Skin of body (tissue), 2 donors: ENCODE data around the gene LMO4. TPM values are rescaled to one million over a fixed set of nuclear protein-coding genes. Genes with fewer than 3 reads are reported as not detected.

Source experiments
- DNase-seq: peaks from one replicate; lab custom pipeline; 2025; lab: John Stamatoyannopoulos, UW
- total RNA-seq: library from RNA; depleted of rRNA; stranded (reverse); fragments of >200 nt; gene quantifications from one replicate; pipeline ENCODE4 v1.2.3, GENCODE V29; 2014

The LMO4 gene
- total RNA-seq, 1 donor from 2014 or later = 82.5 TPM

DNA sequence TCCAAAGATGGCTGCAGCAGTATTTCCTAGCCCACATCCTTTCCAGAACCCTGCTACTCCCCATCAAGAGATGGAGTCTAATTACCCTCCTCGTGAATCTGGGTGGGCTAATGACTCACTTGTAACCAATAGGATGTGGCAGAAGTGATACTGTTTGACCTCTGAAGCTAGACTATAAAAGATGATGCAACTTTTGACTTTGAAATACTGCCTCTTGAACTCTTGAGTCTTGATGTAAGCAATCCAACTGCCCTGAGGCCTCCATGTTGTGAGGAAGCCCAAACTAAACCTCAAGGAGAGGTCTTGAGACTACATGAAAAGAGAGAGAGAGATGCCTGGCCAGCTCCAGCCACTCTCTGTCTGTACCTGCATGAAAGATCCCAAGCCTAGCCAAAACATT, 29.5 kb downstream of the LMO4 start:
- no peak for DNase-seq

DNA sequence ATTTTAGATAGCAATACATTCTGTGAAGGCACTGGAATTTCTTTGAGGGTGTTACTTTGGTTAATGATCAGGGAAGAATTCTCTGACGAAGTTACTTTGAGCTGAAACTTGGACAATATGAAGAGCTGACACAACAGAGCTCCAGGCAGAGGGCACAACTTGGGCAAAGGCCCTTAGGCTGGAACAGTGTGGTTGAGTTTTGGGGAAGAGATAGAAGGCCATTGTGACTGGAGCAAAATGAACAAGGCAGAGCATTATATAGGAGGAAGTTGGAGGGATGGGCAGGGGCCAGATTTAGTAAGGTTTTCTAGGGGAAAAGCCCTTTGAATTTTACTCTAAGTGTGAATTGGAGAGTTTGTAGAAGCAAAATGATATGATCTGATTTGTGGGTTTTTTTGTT, 30.9 kb downstream of the LMO4 start:
- no peak for DNase-seq

DNA sequence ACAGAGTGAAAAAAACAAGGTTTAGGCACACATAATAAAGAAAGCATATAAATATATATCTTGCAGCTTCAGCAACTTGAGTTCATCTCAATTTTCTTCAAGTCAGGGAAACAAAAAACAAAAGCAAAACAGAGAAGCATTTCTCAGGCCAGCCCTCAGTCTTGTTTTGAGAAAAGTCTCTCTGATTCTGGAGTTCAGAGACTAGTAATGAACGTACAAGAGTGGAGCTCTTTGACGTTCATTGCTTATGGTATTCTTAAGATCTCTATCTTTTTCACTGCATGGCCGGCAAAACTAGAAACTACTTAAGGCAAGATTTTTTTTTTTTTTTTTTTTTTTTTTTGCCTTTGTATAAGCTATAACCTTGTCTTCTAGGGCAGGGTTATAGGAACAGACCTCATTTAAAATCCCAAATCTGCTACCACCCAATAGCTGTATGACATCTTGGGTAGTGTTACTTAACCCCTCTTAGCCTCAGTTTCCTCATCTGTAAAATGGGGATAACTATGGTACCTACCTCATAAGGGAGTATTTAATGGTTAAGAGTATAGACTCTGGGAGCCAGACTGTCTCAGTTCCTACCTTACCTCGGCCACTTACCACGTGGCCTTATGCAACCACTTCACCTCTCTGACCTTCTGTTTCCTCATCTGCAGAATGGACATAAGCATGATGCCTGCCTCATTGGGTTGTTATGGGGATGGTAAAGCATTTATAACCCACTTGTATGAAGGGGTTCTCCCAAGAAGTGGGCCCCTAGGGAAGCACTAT, 33.6 kb downstream of the LMO4 start:
- no peak for DNase-seq

DNA sequence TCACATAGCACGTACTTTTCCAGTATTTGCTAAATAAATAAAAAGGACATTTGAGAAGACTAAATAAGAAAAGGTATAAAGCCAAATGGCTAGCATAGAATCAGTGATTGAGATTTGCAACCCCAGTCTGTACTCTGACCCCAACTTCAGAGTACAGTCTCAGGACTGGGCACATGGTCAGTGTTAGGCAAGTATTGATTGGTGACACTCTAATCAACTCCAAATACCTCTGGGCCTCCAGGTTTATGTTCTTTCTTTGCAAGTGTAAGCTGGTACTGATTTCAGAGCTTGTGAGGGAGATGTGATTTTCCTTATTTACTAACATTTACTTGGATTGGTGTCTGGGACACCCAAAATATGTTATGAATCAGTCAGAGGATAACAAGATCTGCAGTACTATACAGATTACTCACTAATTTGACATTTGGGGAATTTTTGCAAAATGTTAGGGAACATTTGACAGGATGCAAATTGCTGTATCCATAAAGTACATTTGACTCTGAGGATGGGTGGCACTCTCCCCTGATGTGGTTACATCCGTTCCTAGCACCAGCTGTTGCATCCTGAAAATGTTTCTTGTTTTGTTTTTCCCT, 34.2 kb downstream of the LMO4 start:
- DNase-seq = no peak

DNA sequence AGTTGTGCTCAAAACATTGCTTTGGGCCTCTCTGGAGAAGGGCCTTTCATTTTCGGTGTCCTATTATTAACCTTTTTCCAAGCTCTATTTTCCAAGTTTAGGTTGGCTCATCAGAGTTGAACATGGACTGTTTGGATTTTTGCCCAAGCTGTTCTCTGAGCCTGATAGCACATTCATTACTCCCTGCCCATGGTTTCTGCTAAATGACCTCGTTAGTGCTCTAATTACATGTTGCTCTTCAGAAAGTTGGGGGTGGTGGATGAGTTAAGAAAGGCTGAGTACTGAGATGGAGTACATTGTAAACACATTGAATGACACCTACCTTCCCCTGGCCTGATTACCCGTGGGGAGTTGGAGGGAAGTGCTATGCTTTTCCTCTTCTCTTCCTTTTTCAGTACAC, 38.9 kb downstream of the LMO4 start:
- no peak for DNase-seq

DNA sequence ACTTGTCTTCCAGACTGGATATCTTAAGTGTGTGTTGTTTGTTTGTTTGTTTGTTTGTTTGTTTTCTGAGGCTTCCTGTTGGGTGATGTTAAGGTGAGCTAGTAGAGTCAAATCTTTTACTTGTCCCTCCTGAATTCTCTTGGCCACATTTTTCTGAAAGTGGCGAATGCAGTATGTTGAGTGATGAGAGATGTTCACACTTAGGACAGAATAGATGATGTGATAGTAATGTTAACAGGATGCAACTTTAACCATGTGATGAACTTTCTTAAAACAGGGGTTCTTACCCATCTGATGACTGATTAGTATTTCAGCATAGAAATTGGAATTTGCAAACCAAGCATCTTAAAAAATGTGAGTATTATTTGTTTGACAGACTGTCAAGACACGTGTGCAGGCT, 40.2 kb downstream of the LMO4 start:
- no peak for DNase-seq

DNA sequence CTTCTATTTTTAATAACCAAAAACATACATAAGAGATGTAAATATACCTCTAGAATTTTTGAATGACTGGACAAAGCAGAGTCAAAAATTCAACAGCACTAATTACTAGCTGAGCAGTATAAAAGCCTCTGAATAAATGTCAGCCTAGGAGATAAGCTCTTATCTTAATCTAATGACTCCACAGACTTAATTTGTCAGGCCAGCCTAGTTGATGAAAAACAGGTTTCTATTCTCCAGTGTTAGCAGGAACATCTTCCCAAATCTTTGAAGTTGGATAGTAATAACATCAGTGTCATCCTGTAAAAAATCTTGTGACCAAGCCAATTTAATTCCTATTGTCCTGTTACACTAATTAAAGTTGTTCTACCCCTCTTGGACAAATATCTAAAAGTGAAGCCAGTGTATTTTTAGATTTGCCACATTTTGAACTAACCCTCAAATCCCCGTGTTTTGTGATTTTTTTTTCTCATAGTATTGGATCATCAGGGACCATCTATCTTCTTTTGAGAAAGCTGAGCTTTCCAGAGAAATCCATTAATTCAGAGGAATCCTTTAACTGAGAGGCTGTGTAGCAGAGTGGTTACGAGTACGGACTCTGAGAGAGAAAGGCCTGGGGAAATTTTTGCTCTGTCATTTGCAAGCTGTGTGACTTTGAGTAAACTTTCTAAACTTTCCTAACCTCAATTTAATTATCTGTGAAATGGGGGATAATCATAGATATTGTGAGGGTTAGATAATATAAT, 41.2 kb downstream of the LMO4 start:
- DNase-seq = no peak

DNA sequence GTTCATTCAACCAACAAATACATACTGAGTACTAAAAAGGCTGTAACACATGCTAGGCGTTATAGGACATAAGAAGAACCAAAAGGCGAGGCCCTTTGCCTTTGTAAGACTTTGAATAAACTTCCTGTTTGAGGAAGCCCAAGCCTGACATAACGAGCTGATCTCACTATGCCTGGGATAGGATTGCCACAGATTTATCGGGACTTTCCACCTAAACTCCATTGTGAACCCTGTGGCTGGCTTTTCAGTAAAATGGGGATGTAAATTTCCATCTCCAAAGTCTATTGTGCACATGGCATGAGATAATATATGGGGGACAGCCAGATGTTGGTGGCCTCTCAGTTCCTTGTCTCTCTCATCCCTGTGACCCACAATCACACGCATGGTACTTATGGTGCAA, 41.9 kb downstream of the LMO4 start:
- DNase-seq = no peak

DNA sequence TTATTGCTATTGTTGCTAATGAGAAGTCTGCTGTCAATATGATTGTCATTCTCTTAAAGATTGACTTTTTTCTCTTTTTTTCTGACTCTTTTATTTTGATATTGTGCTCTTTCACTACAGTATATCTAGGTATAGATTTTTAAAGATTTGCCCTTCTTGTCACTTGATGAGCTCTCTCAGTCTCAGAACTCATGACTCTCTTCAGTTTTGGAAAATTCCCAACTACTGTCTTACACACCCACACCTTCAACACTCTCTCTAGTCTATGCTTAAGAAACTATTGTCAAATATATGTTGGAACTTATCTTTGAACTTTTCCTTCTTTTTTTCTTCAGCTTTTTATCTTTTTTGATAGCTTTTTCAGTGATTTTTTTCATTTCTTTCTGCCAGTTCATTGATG, 50.6 kb downstream of the LMO4 start:
- DNase-seq = no peak

DNA sequence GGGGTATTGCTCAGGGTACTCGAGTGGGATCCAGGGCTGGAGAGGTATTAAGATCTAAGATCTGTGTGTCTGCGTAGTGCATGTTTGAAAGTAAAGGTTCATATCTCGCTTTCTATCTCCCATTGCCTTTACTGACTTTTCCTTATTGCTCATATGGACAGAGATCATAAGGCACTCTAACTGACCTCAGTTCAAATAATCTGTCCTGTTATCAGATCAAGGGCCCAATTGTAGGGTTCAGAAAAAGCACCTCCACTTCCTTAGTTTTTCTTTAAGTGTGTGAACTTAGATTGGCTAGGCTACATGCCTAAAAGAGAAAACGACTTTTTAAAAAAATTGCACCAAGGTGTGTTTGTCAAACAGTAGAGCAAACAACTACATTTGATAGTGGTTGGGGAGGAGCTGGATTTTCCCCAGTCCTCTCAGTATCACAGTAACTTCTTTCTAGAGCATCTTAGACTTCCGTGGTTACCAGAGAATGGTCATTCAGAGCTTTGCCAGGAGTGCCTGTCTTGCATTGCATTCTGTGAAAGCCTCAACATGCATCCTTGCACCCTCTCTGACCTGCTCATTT, 57.6 kb downstream of the LMO4 start:
- DNase-seq = no peak

DNA sequence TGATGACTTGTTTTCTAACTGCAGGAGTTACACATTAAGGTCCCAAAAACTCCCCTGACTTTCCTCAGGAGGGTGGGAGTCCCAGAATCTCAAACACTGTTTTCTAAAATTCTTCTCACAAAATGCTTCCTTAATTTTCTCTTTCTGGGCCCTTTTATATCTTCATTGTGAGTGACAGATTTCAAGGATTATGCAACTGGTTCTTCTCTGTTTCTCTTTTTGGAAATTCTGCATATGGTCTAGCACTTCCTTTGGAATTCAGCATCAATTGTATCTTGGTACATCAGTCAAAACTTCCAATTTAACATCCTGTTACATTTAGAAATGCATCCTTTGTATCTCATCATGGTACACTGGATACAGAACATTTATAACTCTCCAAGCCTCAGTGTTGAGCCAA, 59.7 kb downstream of the LMO4 start:
- no peak for DNase-seq

DNA sequence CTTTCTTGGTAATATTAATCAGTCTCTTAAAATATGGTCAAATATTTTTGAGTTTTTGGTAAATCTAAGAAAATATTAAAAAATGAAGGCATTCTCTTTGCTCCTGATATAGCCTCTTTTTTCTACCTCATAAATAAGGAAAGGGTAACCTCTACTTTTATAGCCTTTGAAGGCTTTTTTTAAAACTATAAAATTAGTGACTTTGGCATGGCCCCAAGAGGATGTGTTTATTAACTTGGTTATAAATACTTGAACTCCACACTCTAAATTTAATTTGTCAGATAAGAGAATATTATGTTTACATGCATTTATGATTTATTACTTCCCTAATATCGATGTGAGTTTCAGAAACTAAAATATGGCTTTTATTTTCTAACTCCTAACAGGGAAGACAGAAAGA, 60.3 kb downstream of the LMO4 start:
- no peak for DNase-seq

DNA sequence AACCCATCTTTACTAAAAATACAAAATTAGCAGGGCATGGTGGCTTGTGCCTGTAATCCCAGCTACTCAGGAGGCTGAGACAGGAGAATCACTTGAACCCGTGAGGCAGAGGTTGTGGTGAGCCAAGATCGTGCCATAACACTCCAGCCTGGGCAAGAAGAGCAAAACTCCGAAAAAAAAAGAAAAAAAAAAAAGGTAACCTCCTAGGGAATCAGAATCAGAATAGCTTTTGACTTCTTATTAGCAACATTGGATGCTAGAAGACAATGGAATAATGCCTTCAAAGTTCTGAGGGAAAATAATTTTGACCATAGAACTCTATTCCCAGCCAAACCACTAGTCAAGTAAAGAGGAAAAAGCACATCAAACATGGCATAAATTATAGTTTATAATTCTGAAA, 60.9 kb downstream of the LMO4 start:
- DNase-seq = no peak

DNA sequence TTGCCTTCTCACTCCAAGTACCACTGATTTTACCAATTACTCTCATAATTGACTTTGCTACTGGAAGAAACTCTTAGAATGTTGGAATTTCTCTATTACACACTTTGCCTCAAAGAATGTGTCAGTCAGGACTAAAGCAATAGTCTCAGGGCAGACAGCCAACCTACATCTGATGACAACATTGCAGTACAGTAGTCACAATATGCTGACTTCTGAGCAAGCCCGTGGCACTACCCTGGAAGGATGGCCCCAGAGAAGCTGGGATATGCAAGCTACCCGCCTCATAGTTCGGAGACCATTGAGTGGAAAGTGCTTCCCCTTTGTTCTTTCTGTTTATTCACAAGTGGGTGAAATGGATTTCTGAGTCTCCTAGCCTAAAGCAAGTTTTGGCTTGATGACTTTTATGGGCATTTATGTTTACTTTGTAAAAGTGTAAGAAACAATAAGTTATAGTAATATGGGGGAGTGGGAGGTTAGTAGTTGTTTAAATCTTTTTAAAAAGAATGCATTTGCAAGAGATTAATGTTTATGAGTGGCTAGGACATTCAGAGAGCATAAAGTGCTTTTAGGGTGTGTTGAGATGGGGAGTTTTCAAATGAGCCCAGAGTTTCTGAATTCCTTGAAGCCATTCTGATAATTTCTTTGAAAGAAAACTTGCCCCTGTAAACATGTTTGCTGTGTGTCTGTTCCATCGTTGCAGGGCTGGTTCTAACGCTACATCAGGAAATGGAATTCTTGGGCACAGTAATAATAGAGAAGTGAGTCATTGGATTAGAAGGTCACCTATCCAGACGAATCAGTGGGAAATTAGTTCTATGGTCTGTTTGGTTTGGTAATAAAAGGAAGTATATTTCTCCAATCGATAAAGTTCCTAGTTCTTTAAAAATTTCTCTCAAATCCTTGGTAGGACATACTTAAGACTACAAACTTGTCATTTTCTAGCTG, 63.8 kb downstream of the LMO4 start:
- DNase-seq = peak; percentile 29

DNA sequence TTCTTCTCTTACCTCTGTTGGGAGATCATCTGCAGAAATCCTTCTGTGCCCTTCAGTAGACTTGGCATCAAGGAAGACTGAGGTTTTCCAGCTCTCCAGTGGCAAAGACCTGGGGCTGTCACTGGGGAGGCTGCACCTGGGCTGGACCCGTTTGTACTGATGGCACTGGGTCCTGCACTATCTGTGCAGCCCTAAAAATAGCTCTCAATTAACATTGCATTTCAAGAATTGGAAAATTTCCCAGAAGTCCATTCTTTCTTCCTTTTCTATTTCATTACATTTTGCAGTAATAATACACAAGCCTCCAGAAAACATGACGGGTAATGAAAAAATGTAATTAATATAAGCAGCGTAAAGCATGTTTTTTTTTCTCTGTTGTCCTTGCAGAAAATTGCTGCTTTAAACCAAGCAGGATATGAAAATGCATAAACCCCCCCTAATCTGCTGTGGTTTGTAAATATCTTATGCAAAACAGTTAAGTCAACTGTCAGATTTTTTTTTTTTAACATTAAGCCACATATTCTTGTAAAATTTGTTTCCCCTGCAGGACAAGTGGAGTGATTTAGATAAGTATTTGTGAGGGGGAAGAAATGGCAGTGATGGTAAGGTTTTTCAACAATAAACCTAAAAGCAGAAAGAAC, 64.9 kb downstream of the LMO4 start:
- no peak for DNase-seq

DNA sequence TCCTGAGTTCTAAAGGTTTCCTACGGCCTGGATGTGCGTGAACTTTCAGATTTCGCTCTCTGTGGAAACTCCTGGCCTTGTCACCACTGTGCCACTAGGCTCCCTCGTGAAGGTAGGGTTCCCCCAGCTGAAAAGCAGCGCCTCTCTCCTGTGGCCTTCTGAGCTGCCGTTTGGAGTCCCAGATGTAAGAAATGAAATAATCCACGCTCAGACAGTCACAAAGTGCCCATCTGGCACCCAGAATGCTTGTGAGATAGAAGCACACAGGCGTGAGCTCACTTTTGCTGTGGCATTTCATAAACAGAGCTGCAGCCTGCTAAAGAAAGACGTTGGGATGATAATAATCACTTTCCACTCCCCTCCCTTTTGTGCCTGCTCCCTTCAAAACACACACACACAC, 65.8 kb downstream of the LMO4 start:
- DNase-seq = peak; percentile 8

DNA sequence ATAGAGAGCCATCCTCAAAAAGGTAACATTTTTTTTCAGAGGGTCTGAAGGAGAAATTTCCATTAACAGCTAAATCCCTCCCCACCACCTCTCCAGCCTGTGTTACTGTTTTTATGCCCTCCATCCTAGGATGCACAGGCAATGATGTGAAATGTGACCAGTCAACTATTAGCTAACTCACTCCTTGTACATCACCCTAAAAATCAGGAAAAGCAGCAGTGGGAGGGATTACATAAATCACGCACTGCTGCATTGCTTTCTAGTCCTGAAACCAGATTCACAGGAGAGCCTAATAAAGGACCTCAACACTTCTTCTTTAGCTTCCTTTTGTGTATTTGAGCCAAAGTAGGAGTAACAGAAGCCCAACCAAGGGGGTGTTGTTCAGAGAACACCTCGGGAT, 66.3 kb downstream of the LMO4 start:
- DNase-seq = no peak
